GM18505 (cell line): Measurements from ENCODE around the gene PARP4.
"Not testable (repeated sequence)": the region's sequence is repeated elsewhere in the genome, so short reads cannot be mapped to it uniquely, and the experiment has no call there.

ENCODE experiments used
- ATAC-seq: cut with Tn5 transposase; IDR thresholded peaks from one replicate; pipeline ENCODE4 v1.9.1; 2021; ENCODE audit not compliant: unreplicated experiment
- POLR2A ChIP-seq: IDR thresholded peaks from 4 replicates; pipeline ENCODE4 v1.6.1; 2011; ENCODE audit warnings: borderline replicate concordance; ENCODE audit not compliant: insufficient read depth, insufficient read length; ENCODE audit errors: extremely low read depth

The PARP4 gene

DNA sequence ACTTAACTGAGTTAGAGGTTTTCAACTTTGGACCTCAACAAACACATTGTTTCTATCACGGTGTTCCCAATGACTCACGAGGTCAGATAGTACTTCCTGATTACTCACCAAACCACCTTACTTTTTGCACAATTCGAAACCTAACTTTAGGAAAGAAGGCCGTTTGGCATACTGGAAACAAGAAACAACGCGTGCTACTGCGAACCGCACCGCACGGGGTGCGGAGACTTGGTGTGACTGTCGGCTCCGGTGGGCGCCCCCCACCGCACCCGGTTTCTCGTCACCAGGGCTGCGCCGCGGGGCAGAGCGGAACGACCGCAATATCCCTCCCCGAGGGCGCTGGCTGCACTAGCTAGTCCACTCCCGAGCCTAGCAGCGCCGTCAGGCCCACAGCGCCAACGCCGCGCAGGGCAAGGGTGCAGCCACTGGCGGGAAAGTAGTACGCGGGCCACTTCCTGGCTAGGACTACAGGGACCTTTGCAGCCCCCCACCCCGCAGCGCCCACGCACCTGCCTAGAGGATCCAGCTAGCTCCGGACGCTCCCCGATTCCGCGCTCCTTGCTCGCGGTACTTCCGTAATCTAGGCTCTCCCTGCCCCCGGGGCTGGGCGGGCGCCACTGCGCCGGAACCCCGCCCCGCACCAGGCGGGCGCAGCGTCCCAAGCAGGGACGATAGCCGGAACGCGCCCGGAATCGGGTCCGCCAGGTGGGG lies at the start of gene PARP4:
TSS of gene PARP4 (minus strand) at position 582 of the 711 bp plus-strand sequence. CDS start 9,002 bp downstream, outside the sequence.
- ATAC-seq: peak; percentile 68
- peak; percentile 87 for TF ChIP-seq POLR2A

DNA sequence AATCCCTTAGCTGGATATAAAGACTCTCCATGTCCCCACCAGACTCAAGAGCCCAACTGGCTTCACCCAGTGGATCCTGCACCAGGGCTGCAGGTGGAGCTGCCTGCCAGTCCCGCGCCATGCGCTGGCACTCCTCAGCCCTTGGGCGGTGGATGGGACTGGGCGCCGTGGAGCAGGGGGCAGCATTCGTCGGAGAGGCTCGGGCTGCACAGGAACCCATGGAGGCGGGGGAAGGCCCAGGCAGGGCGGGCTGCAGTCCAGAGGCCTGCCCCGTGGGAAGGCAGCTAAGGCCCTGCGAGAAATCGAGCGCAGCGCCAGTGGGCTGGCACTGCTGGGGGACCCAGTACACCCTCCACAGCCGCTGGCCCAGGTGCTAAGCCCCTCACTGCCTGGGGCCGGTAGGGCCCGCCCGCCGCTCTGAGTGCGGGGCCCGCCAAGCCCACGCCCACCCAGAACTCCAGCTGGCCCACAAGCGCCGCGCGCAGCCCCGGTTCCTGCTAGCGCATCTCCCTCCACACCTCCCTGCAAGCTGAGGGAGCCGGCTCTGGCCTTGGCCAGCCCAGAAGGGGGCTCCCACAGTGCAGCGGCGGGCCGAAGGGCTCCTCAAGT lies 48.1 kb upstream of the PARP4 start:
- not testable (repeated sequence) for ATAC-seq

DNA sequence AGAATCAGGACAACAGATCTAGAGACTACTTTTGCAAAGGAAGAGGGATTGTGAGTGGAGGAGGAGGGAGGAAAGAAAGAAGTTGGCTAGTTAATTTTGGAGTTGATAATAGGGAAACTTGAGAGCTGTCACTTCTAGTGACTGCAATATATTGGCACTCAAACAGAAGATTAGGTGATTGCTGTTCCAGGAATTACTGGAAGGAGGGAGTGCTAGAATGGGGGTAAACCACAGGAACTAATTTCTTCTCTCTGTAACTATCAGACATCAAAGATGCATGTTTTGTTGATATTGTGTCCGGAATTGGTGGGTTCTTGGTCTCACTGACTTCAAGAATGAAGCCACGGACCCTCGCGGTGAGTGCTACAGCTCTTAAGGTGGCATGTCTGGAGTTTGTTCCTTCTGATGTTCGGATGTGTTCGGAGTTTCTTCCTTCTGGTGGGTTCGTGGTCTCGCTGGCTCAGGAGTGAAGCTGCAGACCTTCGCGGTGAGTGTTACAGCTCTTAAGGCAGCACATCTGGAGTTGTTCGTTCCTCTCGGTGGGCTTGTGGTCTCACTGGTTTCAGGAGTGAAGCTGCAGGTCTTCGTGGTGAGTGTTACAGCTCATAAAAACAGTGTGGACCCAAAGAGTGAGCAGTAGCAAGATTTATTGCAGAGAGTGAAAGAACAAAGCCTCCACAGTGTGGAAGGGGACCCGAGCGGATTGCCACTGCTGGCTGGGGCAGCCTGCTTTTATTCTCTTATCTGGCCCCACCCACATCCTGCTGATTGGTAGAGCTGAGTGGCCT lies 47.0 kb upstream of the PARP4 start:
- not testable (repeated sequence) for ATAC-seq

GRCh38 chr13:24557081-24557480 lies 44.5 kb upstream of the PARP4 start:
- ATAC-seq: no peak
- no peak for TF ChIP-seq POLR2A

GRCh38 chr13:24553892-24554291 lies 41.3 kb upstream of the PARP4 start:
- not testable (repeated sequence) for ATAC-seq

DNA sequence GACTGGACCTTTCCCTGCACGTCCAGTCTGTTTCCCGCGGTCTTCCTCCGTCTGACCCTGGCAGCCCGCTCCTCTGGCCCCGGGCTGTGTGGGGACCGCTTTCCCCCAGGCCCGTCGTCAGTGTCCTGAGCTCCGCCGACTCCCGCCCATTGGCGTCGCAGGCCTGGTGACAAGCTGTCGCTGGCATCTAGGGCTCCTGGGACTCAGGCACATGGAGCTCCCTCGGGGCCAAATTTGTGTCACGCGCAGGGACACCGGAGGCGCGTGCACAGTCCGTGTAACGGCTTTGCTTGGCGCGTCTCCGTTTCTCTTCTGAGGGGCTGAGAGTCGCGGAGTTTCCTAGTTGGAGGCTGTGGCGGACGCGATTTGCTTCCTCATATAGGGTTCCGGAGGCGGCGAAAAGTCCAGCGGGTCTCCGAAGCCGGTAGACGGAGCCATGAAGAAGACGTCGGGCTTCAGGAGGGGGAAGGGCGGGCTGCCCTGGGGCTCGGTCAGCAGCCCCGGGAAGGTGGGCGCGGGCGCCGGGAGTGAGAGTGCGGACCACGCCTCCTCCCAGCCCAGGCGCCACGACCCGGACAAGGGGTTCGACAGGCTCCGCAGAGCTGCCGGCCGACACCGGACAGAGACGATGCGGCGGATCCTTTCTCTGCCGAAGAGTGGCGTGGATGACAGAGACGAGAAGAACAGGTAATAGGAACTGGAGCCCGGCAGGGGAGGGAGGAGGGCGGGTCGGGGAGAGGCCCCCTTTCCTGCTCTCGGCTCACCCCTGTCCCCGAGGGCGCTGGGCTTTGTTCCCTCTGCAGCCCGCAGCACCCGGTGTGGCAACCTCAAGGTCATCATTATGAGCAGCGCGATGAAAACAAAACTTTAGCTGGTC lies 29.1 kb upstream of the PARP4 start:
- ATAC-seq: peak; percentile 66

- no peak for TF ChIP-seq POLR2A
- ATAC-seq: no peak
These were observed 28.5 kb upstream of the PARP4 start for GRCh38 chr13:24541127-24541475.

DNA sequence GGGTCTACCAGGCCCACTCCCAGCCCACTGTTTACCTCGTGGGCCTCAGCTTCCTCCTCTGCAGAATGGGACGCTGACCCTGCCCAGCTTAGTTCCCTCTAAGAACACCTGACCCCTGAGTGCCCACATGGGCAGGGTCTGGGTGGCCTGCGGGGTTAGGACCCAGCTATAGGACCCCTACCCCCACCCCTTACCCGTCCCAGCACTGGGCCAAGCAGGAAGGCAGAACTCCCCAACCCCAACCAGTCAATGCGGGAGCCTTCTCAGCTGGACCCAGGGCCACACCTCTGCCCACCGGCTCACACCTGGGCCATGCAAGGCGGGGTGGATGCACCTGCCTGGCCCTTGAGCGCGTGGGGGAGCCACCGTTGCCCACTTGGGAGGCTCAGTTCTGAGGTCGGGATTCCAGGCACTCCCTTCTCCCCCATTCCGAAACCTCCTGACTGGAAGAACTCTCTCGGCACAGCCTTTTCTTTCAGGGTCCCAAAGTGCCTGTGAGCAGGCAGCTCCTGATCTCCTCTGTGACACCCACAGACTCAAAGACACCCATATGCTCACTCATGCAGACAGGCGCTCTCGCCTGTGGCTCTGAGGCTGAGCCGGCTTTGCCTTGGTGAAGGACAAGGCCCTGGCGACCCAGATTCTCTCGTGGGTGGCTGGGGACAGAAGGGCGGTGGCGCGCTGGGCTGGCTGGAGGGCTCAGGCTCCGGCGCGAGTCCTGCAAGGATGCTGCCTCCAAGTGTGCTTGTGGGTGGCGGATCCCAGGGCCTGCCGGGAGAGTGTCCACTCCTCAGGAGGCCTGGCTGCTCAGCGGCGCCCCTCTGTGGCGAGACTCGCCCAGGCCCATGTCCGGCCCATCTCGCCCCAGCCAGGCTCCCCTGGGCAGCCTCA lies 27.9 kb upstream of the PARP4 start:
- ATAC-seq: no peak
- TF ChIP-seq POLR2A: no peak

GRCh38 chr13:24539500-24540165 lies 27.1 kb upstream of the PARP4 start:
- TF ChIP-seq POLR2A: no peak
- ATAC-seq: no peak

DNA sequence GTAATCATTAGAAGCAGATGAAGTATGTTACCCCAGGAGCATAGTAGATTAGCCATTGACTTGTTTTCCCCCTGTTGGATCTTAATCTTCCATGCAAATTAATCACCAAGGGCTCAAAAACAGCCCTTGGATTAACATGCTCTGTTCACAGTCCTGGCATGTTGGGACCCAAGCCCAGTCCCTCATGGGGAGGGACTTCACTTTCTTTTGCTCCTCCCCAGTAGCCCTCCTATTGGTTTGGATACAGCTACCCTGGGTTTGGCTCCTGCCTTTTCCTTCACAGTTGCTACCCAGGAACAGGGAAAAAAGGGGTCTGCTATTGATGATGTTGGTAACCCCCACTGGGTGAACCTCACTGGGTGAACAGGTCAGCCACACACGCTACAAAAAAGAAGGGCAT lies 16.9 kb upstream of the PARP4 start:
- no peak for TF ChIP-seq POLR2A
- ATAC-seq: no peak

DNA sequence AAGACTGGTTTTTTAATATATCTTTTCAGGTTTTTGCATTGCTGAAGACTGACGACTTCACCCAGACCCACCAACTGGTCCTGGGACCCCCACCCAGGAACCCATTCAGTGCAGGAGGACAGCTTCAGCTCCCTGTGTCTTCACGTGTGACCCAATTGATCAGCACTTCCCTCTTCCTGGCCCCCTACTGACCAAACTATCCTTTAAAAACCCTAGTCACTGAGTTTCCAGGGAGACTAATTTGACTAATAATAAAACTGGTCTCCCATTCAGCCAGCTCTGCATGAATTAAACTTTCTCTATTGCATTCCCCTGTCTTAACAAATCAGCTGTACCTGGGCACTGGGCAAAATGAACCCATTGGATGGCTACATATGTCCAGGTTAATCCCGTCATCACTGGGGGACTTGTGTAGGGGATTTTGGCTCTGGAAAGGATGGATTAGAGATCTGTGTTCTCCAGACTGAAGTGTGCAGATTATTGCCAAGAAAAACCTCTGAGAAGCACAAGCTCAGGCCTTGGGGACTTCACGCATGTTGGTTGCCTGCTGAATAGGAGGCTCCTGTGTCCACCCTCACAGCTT lies 16.3 kb upstream of the PARP4 start:
- no peak for TF ChIP-seq POLR2A
- ATAC-seq: no peak

DNA sequence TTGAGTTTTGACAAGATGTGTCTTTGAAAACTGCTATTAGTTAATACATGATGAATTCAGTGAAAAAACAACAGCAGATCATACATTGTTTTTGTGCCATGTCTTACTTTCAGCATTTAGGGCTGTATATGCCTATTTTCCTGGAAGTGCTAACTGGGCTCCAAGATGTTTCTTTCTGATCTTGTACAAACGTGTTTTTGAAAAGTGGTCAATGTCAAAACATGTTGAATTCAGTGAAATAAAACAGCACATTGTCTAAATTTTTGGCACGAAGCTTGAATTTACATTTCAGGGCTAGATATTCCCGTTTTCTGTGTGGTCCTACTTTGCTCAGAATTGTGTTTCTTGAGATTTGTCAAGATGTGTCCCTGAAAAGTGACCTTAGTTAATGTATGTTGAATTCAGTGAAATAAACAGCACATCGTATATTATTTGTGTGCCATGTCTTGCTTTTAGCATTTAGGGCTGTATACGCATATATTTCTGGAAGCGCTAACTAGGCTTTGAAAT lies 14.7 kb upstream of the PARP4 start:
- ATAC-seq: no peak
- no peak for TF ChIP-seq POLR2A

GRCh38 chr13:24520733-24521132 lies 8.2 kb upstream of the PARP4 start:
- no peak for TF ChIP-seq POLR2A
- no peak for ATAC-seq
